Body of pancreas (tissue), 4 donors: ENCODE results near the gene TBC1D13. TPM values are rescaled to one million over a fixed set of nuclear protein-coding genes. Genes with fewer than 3 reads are reported as not detected.

Experiments used
- ATAC-seq: fragments of 150-250 bp; one replicate; pipeline ENCODE4 v1.9.1; 2016
- DNase-seq, 4 donors: peaks; one replicate each; pipeline ENCODE4 v3.0.0-alpha.2; 2019
- H3K27ac ChIP-seq, 4 donors: fragments of 200-600 bp; sonication (generic); 1 replicate in 3 of 4; 2 replicates in 1 of 4; pipeline versions ENCODE4 v1.5.1 to v1.6.1; 2016 to 2019; ENCODE audit warnings: mild to moderate bottlenecking in 1 of 4, mixed read lengths in 1 of 4, moderate library complexity in 1 of 4
- H3K27me3 ChIP-seq, 2 donors: fragments of 200-600 bp; sonication (generic); one replicate each; pipeline ENCODE4 v1.6.0; 2016; ENCODE audit warnings: mild to moderate bottlenecking in 1 of 2
- H3K36me3 ChIP-seq, 2 donors: fragments of 200-600 bp; sonication (generic); replicated peaks in 1 of 2; 2 replicates each; pipeline ENCODE4 v1.5.1; 2016; ENCODE audit warnings: low read depth in 2 of 2; ENCODE audit not compliant: insufficient read depth in 1 of 2
- H3K4me1 ChIP-seq: fragments of 200-600 bp; sonication (generic); one replicate; pipeline ENCODE4 v1.6.0; 2016
- H3K4me3 ChIP-seq, 2 donors: fragments of 200-600 bp; sonication (generic); 1 replicate in 1 of 2; 2 replicates in 1 of 2; pipeline ENCODE4 v1.5.1; 2016 to 2019
- H3K9me3 ChIP-seq, 3 donors: fragments of 200-600 bp; sonication (generic); 1 replicate in 2 of 3; 2 replicates in 1 of 3; pipeline ENCODE4 v1.5.1; 2016
- CTCF ChIP-seq, 7 experiments: fragments of 450-650 bp in 4 of 7; fragments of 200-600 bp in 3 of 7; sonication (generic) in 3 of 7; IDR thresholded peaks; one replicate each; pipeline ENCODE4 v1.5.1; 2016 to 2019; ENCODE audit warnings: antibody characterized with exemption in 7 of 7
- POLR2A ChIP-seq, 3 donors: fragments of 450-650 bp; IDR thresholded peaks; one replicate each; pipeline ENCODE4 v1.6.1; 2016; ENCODE audit warnings: antibody characterized with exemption in 3 of 3, mild to moderate bottlenecking in 2 of 3
- WGBS, 2 donors: methylation state at CpG; one replicate each; pipeline ENCODE4 v1.1.5; 2017; 5-methylcytosine and 5-hydroxymethylcytosine counted together
- intact Hi-C: fragments of 100-400 bp; cut with DNase I; formaldehyde crosslinking; loops from one replicate; pipeline ENCODE4 v1.15.1; 2023
- total RNA-seq, 2 donors: library from RNA; depleted of rRNA; stranded (reverse); fragments of >200 nt; gene quantifications; one replicate each; pipeline ENCODE4 v1.1.0, GENCODE V29; 2016

Gene TBC1D13
- total RNA-seq, 2 donors from 2014 or later = 17.5 to 19.5 TPM

DNA sequence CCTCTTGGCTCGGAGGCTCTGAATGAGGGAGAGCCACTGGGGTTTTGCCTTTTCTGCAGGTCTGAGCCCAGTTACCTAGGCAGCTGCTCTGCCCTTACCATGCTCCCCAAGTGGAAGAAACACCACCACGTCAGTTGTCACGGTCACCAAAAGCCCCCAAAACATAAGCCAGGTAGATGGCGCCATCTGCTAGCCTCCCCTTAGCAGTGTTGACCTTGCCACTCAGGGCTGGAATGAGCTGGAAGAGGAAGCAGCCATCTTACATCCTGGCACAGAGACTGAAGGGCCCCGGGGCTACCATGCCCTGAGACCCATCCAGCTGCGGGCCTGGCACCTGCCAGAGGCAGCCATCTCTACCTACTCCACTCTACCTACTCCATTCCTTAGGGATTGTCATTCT is 22.7 kb upstream of the TBC1D13 start:
- H3K27me3 ChIP-seq = no peaks in the 10 kb centered on the region
- intact Hi-C loops = no loop called here
- no peaks in the 10 kb centered on the region for H3K9me3 ChIP-seq
- no peak for TF ChIP-seq POLR2A (IDR thresholded peaks at IDR 0.05)
- no peak for TF ChIP-seq CTCF (IDR thresholded peaks at IDR 0.05)
- peak overlapping the region in 2 of 4 donors; percentile 15 to 28 for H3K27ac ChIP-seq
- no peak for DNase-seq
- H3K4me1 ChIP-seq = peaks cover 34% of the 10 kb centered on the region
- H3K4me3 ChIP-seq = no peak overlapping the region
- no peaks in the 10 kb centered on the region for H3K36me3 ChIP-seq
- 75% methylated on average over 6 of the region's 6 CpGs; no CpG with 5 or more reads in 1 of the 2 donors for WGBS, 2 donors
- no peak for ATAC-seq

- Histone ChIP-seq H3K4me3 (no peak overlapping the region), H3K36me3 (no peaks in the 10 kb centered on the region), H3K4me1 (peaks cover 46% of the 10 kb centered on the region), H3K27me3 (no peaks in the 10 kb centered on the region), H3K9me3 (no peaks in the 10 kb centered on the region), H3K27ac (peak overlapping the region in 1 of 4 donors; percentile 37)
- TF ChIP-seq CTCF (IDR thresholded peaks at IDR 0.05) (no peak), POLR2A (IDR thresholded peaks at IDR 0.05) (no peak)
- DNase-seq = no peak
- ATAC-seq = peak; percentile 31
- 22% methylated on average over 3 of the region's 3 CpGs for WGBS, 2 donors
- intact Hi-C loops = no loop called here
Observed at GRCh38 chr9:128765499-128765898, 21.6 kb upstream of the TBC1D13 start.

GRCh38 chr9:128768606-128769005 is 18.4 kb upstream of the TBC1D13 start:
- Histone ChIP-seq H3K9me3 (no peaks in the 10 kb centered on the region), H3K27ac (no peak overlapping the region), H3K27me3 (no peaks in the 10 kb centered on the region), H3K4me1 (peaks cover 50% of the 10 kb centered on the region), H3K4me3 (no peak overlapping the region), H3K36me3 (no peaks in the 10 kb centered on the region)
- TF ChIP-seq CTCF (IDR thresholded peaks at IDR 0.05) (no peak), POLR2A (IDR thresholded peaks at IDR 0.05) (no peak)
- ATAC-seq (no peak), DNase-seq (no peak)
- intact Hi-C loops = no loop called here
- WGBS, 2 donors = 71 to 86% methylated on average over 5 to 6 of the region's 6 CpGs

- WGBS, 2 donors = 61 to 63% methylated on average over 11 of the region's 11 CpGs
- H3K27ac ChIP-seq = peak overlapping the region in 3 of 4 donors; percentile 88 to 97 (median 90)
- no peaks in the 10 kb centered on the region for H3K27me3 ChIP-seq
- no peak for TF ChIP-seq POLR2A (IDR thresholded peaks at IDR 0.05)
- no peak for TF ChIP-seq CTCF (IDR thresholded peaks at IDR 0.05)
- peaks cover 38% of the 10 kb centered on the region for H3K4me1 ChIP-seq
- ATAC-seq (no peak), DNase-seq (no peak)
- no peaks in the 10 kb centered on the region for H3K9me3 ChIP-seq
- intact Hi-C loops = no loop called here
- H3K36me3 ChIP-seq = no peaks in the 10 kb centered on the region
- H3K4me3 ChIP-seq = peak overlapping the region in 1 of 2 donors; percentile 84
Observed at GRCh38 chr9:128770286-128771030, 16.6 kb upstream of the TBC1D13 start.
